Measurements from ENCODE around the gene ARIH1.

GRCh38 chr15:72437650-72438316 lies 36.3 kb upstream of the ARIH1 start:
- TF ChIP-seq ELK1 (IDR thresholded peaks at IDR 0.05; ENCODE audit: borderline replicate concordance, low read depth, low read length) (no peak), MXI1 (IDR thresholded peaks at IDR 0.05; ENCODE audit: borderline replicate concordance, low read depth, low read length) (no peak), USF2 (IDR thresholded peaks at IDR 0.05; ENCODE audit: low read depth, low read length) (no peak), CTCF (conservative IDR thresholded peaks at IDR 0.05; ENCODE audit: low read depth, low read length) (no peak), POLR2A (IDR thresholded peaks at IDR 0.05; ENCODE audit: low read depth, low read length) (no peak), RAD21 (IDR thresholded peaks at IDR 0.05; ENCODE audit: low read length) (no peak), MAFK (IDR thresholded peaks at IDR 0.05; ENCODE audit: low read depth, low read length) (no peak), BHLHE40 (IDR thresholded peaks at IDR 0.05; ENCODE audit: low read depth, low read length) (no peak), RFX5 (IDR thresholded peaks at IDR 0.05; ENCODE audit: low read depth, low read length) (no peak), SMC3 (IDR thresholded peaks at IDR 0.05; ENCODE audit: low read depth, low read length) (no peak), MAZ (IDR thresholded peaks at IDR 0.05; ENCODE audit: borderline replicate concordance, low read depth, low read length) (no peak)

Data from IMR-90 (cell line).